ENCODE results near the gene SLX4IP. TPM values are rescaled to one million over a fixed set of nuclear protein-coding genes. Genes with fewer than 3 reads are reported as not detected.

SLX4IP gene
- total and polyA plus RNA-seq, 2 of the 13 experiments (the other 11 are each of a cell fraction or from before 2014, with no cell fraction given): 3.6 to 7.3 TPM

DNA sequence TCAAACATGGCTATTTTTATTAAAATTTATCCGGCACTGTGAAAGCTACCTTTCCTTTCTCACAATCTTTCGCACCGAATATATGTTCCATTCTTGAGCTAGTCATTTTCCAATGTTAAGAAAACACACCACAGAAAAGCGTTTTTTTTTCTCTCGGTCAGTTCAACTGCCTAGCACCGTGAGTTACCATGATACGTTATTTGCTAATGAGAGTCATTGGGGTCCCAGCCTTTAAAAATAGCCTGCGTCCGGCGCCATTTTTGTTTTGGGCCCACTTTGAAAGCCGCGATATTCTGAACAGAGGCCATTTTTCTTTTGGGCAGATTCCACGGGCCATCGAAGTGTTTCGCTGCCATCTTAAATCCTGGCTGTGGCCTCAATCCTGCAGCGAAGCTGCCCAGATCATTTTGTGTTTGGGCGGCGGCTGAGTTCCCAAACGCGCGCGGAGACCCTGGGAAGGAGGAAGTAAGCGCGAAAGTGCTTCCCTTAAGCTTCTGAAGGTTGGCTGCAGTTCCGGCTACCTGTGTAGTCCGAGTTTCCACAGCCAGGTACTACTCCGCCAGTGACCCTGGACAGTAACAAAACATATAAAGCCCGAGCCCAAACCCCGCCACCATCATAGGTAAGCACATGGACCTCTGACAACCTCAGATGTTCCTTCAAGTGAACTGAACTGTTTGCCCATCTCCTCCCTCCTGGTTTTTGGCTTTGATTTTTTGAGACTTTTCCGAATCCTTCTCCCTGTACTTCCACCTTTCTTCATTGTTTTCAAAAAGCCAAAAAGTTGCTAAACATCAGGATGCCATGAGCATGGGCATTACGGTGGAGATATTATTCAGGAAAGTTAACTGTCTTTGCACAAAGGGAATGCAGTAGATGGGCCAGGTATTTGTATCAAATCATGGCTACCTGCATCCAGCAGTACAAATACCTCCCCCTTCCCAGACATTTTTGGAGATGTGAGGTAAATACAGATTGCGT lies at the start of gene SLX4IP (continued):
- TF ChIP-seq MAZ (IDR thresholded peaks at IDR 0.05; ENCODE audit: borderline replicate concordance, low read depth, low read length): peak; percentile 58; the same call in 1 of the 2 replicates
- TF ChIP-seq MAZ (CRISPR knock-in tag; IDR thresholded peaks at IDR 0.05; ENCODE audit: low read depth): peak; percentile 85
- TF ChIP-seq ZNF333 (CRISPR knock-in tag; IDR thresholded peaks at IDR 0.05; ENCODE audit: borderline replicate concordance): peak; percentile 19; the same call in 1 of the 2 replicates
- peak; percentile 65; the same call in 1 of the 2 replicates for TF ChIP-seq ZFP36L1 (CRISPR knock-in tag; IDR thresholded peaks at IDR 0.05)
- peak; percentile 84 for TF ChIP-seq IKZF5 (CRISPR knock-in tag; IDR thresholded peaks at IDR 0.05)
- peak; percentile 48; the same call in 1 of the 2 replicates for TF ChIP-seq POGZ (CRISPR knock-in tag; IDR thresholded peaks at IDR 0.05)
- 0 out of 2 replicates have a peak, but pooled peaks have one; percentile 79 for TF ChIP-seq HNRNPL (IDR thresholded peaks at IDR 0.05; ENCODE audit: low read depth, low read length)
- TF ChIP-seq NONO (IDR thresholded peaks at IDR 0.05): no peak
- peak; percentile 61; the same call in 1 of the 2 replicates for TF ChIP-seq NONO (CRISPR knock-in tag; conservative IDR thresholded peaks at IDR 0.05)
- peak; percentile 58; the same call in 1 of the 2 replicates for TF ChIP-seq IRF9 (CRISPR knock-in tag; IDR thresholded peaks at IDR 0.05; ENCODE audit: borderline replicate concordance)
- TF ChIP-seq ZNF788 (CRISPR knock-in tag; IDR thresholded peaks at IDR 0.05; ENCODE audit: borderline replicate concordance): peak; percentile 94; the same call in 1 of the 2 replicates
- TF ChIP-seq PHF20 (CRISPR knock-in tag; IDR thresholded peaks at IDR 0.05): peak; percentile 95
- TF ChIP-seq, protein P1, sequence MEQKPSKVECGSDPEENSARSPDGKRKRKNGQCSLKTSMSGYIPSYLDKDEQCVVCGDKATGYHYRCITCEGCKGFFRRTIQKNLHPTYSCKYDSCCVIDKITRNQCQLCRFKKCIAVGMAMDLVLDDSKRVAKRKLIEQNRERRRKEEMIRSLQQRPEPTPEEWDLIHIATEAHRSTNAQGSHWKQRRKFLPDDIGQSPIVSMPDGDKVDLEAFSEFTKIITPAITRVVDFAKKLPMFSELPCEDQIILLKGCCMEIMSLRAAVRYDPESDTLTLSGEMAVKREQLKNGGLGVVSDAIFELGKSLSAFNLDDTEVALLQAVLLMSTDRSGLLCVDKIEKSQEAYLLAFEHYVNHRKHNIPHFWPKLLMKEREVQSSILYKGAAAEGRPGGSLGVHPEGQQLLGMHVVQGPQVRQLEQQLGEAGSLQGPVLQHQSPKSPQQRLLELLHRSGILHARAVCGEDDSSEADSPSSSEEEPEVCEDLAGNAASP (CRISPR knock-in tag; IDR thresholded peaks at IDR 0.05; ENCODE audit: borderline replicate concordance): no peak; the same call in 1 of the 2 replicates
- no peak for TF ChIP-seq EED (CRISPR knock-in tag; IDR thresholded peaks at IDR 0.05)
- TF ChIP-seq FOXC1 (CRISPR knock-in tag; IDR thresholded peaks at IDR 0.05; ENCODE audit: borderline replicate concordance): peak; percentile 92; the same call in 1 of the 2 replicates
- peak; percentile 90; the same call in 1 of the 2 replicates for TF ChIP-seq KLF12 (CRISPR knock-in tag; IDR thresholded peaks at IDR 0.05; ENCODE audit: borderline replicate concordance)
- TF ChIP-seq BCL6 (CRISPR knock-in tag; IDR thresholded peaks at IDR 0.05): no peak
- TF ChIP-seq ZNF567 (CRISPR knock-in tag; IDR thresholded peaks at IDR 0.05; ENCODE audit: borderline replicate concordance): 0 out of 2 replicates have a peak, but pooled peaks have one; percentile 68
- TF ChIP-seq SMC3 (IDR thresholded peaks at IDR 0.05; ENCODE audit: low read length): peak; percentile 1
- TF ChIP-seq CREB1 (IDR thresholded peaks at IDR 0.05): peak; percentile 30; the same call in 1 of the 2 replicates
- peak; percentile 89 for TF ChIP-seq CREB1 (CRISPR knock-in tag; IDR thresholded peaks at IDR 0.05)
- peak; percentile 83 for TF ChIP-seq IRF2 (CRISPR knock-in tag; IDR thresholded peaks at IDR 0.05)
- no peak for TF ChIP-seq ESRRA (CRISPR knock-in tag; IDR thresholded peaks at IDR 0.05; ENCODE audit: low read depth)
- 0 out of 2 replicates have a peak, but pooled peaks have one; percentile 38 for TF ChIP-seq HMGA1 (CRISPR knock-in tag; conservative IDR thresholded peaks at IDR 0.05)
